Measurements from ENCODE around the gene KBTBD2.
"Not testable (repeated sequence)": the region's sequence is repeated elsewhere in the genome, so short reads cannot be mapped to it uniquely, and the experiment has no call there.

Gene KBTBD2

DNA sequence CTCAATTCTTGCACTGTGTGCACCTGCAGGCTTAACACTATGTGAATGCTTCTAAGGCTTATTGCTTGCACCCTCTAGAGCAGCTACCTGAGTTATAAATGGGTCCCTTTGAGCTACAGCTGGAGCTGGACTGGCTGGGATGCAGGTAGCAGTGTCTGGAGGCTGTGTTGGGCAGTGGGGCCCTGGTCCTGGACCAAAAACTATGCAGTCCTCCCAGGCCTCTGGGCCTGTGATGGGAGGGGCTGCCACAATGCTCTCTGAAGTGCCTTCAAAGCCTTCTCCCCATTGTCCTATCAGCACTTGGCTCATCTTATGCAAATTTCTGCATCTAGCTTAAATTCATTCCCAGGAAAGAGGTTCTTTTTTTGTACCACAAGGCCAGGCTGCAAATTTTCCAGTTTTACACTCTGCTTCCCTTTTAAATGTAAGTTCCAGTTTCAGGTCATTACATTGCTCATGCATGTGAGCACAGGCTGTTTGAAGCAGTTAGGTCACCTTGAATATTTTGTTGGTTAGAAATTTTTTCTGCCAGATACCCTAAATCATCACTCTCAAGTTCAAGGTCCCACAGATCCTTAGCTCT lies 26.0 kb downstream of the KBTBD2 start:
- no peak overlapping the region for H3K4me3 ChIP-seq (ENCODE audit: low read length)
- DNase-seq (ENCODE audit: low read depth, low spot score) = no peak

DNA sequence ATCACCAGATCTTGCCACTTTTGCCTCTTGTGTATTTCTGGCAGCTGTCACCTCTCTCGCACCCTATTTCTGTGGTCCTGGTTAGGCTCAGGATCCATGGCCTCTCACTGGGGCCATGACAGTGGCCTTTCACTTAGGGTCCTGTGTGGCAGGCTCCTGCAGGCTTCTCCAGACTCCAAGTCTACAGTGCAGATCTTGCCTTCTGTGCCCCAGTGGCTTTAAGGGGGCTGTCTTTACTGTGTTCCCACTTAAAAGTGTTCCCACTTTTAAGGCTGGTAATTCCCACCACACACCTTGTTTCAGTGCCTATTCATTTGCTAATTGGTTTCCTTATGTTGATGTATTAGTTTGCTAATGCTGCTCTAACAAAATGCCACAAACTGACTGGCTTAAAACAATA lies 27.7 kb downstream of the KBTBD2 start:
- not testable (repeated sequence) for H3K4me3 ChIP-seq (ENCODE audit: low read length); DNase-seq (ENCODE audit: low read depth, low spot score)

DNA sequence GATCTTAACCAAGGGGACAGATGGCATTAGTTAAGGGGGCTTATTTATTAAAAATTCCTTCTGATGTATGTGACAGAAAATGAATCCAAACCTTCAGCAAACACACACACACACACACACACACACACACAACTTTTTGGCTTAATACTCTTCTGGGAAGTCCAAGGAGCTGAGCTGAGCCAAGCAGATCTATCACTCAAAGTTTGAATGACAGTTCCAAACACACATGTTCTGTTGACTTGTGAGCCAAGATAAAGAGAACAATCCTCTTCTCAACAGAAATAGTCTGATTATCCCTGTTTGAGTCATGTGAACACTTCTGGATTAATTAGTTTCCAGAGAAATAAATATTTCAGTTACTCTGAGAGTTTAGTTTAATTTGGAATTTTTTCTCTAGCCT lies 31.5 kb downstream of the KBTBD2 start:
- no peak for DNase-seq (ENCODE audit: low read depth, low spot score)
- H3K4me3 ChIP-seq (ENCODE audit: low read length) = no peak overlapping the region

DNA sequence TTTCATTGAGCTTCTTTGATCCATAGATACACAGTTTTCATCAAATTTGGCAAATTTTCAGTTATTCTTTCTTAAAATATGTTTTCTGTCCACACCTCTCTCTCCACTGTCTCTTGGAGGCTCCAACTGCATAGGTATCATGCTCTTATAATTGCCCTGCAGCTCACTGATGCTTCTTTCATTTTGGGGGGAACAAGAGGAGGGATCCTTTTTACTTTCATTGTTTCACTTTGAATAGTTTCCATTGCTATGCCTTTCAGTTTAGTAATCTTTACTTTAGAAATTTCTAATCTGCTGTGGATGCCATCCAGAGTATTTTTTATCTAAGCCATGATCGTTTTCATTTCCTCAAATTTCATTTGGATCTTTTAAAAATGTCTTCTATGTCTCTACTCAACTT lies 32.9 kb downstream of the KBTBD2 start:
- DNase-seq (ENCODE audit: low read depth, low spot score) = no peak
- no peak overlapping the region for H3K4me3 ChIP-seq (ENCODE audit: low read length)

DNA sequence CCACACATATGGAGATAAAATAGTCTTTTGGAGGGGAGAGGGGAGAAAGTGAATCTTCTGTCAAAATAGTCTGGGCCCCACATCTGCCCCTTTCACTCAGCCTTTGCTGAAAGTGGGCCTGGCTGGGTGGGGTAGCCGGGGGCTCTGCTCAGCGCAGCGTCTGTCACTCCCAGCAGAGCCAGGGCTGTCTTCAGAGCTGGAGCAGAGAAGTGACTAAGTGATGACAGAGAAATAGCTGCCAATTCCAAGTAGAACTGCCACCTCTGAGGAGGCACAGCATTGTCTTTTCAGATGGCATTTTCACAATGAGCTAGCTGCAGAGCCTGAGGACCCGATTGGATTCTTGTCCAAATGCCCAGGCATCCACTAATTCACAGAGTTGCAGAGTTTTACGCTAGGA lies 34.5 kb downstream of the KBTBD2 start:
- H3K4me3 ChIP-seq (ENCODE audit: low read length); DNase-seq (ENCODE audit: low read depth, low spot score): not testable (repeated sequence)

DNA sequence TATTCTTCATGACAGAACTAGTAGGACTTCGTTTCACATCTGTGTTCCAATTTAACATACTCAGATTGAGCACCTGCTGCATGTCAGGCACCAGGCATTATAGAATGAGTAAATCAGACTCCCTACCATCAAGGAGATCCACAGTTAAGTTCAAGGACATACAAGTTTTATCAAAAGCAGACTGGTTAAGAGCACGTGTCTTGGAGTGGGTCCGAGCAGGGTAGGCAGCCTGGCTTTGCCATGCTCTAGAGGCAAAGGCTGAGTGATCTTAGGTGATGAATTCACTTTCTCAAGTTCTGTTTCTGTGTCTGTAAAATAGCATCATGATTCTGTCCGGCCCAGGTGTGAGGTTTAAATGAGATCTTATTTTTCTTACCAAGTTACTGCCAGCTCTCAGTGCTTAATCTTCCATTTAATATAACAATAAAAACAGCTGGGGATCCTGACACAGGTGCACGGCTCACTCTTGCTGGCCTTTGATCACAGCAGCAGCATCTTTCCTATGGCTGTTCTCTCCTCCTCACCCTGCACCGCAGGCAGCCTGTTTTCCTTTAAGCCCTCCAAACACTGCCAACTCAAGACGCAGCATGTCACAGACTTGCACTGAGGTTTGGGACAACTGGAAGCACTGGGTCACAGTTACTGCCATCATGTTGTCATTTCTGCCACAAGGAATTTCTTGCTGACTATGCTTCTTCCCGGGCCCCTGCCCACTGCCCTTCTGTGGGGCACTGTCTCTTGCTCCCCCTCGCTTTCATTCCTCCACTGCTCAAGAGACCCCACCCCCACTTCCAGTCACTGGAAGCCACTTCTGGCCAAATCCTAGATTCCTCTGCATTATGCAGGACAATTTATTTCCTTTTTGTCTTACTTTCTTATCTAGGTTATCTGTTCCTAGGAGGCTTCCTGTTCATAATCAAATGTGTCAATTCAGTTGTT lies 35.5 kb downstream of the KBTBD2 start:
- DNase-seq (ENCODE audit: low read depth, low spot score) = not testable (repeated sequence)

DNA sequence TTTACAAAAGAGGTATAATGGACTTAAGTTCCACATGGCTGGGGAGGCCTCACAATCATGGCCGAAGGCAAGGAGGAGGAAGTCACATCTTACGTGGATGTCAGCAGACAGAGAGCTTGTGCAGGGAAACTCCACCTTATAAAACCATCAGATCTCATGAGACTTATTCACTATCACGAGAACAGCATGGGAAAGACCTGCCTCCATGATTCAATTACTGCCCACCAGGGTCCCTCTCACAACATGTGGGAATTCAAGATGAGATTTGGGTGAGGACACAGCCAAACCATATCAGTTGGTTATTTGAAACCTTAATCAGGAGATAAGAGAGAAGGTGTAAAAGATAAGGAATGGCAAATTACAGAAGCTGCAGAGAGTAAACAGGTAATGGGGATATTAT lies 40.9 kb downstream of the KBTBD2 start:
- H3K4me3 ChIP-seq (ENCODE audit: low read length); DNase-seq (ENCODE audit: low read depth, low spot score): not testable (repeated sequence)

More for the DNA sequence above, 35.5 kb downstream of the KBTBD2 start:
- H3K4me3 ChIP-seq (ENCODE audit: low read length) = not testable (repeated sequence)

DNA sequence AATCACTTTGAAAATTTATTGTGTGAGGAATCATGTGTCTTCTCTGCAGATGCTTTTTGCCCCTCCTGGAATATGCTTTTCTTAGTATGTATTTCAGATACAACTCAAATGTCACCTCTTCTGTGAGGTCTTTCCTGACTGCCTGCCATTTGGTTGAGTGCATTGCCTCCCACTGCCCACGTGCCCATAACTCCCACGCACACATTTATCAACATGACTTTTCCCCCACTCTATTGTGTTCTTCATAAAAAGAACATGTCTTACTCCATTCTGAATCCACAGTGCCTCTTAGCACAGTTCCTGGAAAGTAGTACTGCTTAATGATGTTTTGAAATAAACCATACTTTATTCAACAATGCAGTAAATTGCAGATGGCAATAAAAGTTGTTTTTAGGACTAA lies 42.9 kb downstream of the KBTBD2 start:
- not testable (repeated sequence) for DNase-seq (ENCODE audit: low read depth, low spot score); H3K4me3 ChIP-seq (ENCODE audit: low read length)

DNA sequence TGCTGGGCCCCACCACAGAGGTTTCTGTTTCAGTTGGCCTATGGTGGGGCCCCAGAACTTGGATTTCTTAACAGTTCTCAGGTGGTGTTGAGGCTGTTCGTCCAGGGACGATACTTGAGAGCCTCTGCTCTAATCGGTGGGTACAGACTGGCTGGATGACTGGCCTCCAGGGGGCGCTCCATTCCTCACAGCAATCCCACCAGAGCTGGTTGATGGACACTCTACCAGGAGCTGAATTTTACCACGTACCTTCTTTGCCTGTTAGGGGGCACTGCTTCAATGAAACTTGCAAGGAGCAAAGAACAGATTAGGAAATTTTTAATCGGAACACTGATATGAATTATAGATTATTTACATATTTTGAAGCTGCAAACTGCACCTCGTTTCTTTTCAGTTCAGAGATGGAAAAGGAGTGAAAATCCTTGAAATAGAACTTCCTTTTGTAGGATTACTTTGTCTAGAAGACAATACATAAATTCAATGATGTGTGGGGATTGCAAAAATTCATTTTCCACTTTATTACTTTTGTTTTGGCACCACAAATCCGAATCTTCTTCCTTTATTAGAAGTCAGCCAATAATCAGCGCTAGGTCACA lies 44.8 kb downstream of the KBTBD2 start:
- peak; percentile 81 for DNase-seq (ENCODE audit: low read depth, low spot score)
- H3K4me3 ChIP-seq (ENCODE audit: low read length) = no peak overlapping the region

DNA sequence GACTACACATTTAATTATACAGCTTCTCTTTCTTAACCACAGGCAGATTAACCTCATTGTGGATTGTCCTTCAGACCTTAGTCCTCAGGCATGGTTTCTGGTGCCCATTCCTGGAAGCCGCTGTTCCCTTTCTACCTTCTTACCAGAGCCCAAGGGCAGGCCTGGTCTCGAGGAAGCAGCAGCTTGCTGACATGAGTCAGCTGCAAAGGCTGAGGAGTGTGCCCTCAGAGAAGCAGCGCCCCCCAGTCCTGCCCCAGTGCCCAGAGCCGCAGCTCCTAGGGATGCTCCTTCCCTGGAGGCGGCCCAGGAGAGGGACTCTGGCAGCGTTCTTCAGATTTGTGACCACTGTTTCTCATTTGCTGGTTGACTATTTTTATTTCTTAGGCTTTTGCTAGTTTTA lies 46.8 kb downstream of the KBTBD2 start:
- not testable (repeated sequence) for H3K4me3 ChIP-seq (ENCODE audit: low read length); DNase-seq (ENCODE audit: low read depth, low spot score)

DNA sequence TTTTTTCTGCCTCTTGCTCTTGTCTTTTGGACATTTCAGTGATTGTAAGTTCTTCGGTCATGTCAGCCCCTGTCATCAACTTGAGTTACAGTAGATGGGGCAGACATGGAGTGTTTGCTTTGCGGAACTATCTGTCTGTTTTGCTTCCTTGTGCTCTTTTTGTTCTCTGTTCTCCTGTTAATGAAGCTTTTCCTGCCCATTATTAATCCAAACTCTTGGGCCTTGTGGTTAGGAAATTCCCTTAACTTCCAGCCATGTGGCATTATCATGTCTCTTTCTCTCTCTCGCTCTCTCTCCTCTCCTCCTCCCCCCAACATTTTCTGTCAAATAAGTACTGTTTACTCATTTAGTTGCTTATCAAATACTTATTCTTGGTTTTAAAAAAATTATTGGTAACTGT lies 47.8 kb downstream of the KBTBD2 start:
- not testable (repeated sequence) for H3K4me3 ChIP-seq (ENCODE audit: low read length); DNase-seq (ENCODE audit: low read depth, low spot score)

DNA sequence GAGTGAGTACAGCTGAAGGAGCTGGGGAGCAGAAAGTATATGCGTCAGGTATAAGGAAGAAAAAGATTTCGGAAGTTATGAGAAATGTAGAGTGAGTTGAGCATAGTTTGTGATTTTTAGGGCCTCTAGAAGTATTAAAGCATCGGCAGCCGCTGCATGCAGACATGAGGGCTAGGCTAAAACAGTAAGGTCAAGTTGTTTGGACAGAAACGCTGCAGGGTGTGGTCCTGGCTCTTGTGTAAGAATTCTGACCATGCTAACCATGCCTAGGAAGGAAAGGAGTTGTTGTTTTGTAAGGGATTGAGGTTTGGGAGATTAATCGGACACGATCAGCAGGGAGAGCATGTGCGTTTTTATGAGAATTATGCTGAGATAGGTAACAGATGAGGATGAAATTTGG lies 51.7 kb downstream of the KBTBD2 start:
- not testable (repeated sequence) for DNase-seq (ENCODE audit: low read depth, low spot score)

DNA sequence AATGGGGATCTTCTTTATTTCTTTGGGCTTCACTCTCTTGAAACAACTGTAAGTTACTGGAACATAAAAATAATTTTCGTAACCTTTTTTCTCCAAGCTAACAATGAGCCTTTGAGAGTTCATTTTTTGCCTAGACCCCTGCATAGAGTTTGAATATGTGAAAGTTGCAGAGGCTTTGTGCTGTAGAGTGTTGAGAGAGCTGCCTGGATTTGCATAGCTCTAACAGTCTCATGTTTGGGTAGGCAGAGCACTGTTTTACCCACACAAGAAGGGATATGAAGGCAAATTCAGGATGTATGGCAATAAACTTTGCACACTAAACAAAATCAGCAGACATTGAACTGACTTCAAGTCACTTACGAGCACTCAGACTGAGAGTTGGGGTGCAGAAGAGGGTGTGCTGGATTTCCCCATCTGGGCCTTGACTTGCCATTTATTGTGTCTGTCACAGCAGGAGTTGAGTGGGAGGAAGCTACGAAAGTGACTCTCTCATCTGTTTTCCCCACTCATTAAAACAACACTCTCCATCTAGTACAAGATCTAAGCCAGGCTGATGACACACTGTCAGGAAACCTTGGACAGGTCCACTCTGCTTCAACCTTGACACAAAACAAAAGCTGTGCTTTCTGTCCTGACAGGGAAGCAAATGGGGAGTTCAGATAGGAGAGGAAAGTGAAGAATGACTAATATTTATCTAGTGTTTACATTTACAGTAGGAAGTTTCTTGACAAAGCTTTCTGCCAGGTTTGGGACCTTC lies 62.4 kb downstream of the KBTBD2 start:
- DNase-seq (ENCODE audit: low read depth, low spot score); H3K4me3 ChIP-seq (ENCODE audit: low read length): not testable (repeated sequence)

More for the DNA sequence above, 51.7 kb downstream of the KBTBD2 start:
- H3K4me3 ChIP-seq (ENCODE audit: low read length) = not testable (repeated sequence)

Data from Jurkat, Clone E6-1 (cell line).